ENCODE measurements around the gene SLC30A10.
"Not testable (repeated sequence)": the region's sequence is repeated elsewhere in the genome, so short reads cannot be mapped to it uniquely, and the experiment has no call there.

Gene SLC30A10

GRCh38 chr1:219927956-219928790, at the start of gene SLC30A10:
Gene SLC30A10 (minus strand): TSS chr1:219928557. CDS start chr1:219928440, 117 bp downstream.
- DNase-seq (ENCODE audit: insufficient read length, low spot score) (no peak), FAIRE-seq (no peak)

GRCh38 chr1:219973213-219973612, 44.9 kb upstream of the SLC30A10 start:
- no peak for FAIRE-seq

DNA sequence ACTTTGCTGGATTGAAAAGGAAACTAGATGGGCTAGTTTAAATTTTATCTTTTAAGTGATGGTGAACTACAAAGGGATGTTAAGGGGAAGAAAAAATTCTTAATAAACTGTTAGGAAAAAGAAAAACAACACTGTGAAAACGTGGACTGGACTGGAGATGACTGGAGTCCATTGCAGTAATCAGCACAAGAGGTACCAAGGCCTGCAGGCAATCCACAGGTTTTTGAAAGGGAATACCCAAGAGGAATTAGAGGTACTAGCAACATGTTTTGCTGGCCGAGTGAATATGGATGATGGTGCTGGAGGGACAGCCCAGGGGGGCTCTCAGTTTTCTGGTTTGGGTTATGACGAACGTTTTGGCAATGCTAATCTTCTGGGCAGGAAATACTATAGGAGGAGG, 39.0 kb upstream of the SLC30A10 start:
- DNase-seq (ENCODE audit: insufficient read length, low spot score): no peak
- no peak for FAIRE-seq

More at GRCh38 chr1:219973213-219973612, 44.9 kb upstream of the SLC30A10 start:
- no peak for DNase-seq (ENCODE audit: insufficient read length, low spot score)

DNA sequence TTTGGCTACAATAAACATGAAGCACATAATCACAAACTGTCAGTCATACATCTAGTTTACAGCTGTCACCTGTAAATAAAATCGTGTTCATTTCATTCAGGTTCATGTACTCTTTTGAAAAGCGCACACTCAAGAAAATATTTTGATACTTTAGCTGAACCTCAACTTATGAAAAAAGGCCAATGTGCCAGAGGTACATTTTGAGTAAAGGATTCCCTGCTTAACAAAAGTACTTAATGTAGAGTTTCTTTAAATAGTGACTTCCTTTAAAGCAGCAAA, 37.7 kb upstream of the SLC30A10 start:
- DNase-seq (ENCODE audit: insufficient read length, low spot score): no peak
- FAIRE-seq: no peak

DNA sequence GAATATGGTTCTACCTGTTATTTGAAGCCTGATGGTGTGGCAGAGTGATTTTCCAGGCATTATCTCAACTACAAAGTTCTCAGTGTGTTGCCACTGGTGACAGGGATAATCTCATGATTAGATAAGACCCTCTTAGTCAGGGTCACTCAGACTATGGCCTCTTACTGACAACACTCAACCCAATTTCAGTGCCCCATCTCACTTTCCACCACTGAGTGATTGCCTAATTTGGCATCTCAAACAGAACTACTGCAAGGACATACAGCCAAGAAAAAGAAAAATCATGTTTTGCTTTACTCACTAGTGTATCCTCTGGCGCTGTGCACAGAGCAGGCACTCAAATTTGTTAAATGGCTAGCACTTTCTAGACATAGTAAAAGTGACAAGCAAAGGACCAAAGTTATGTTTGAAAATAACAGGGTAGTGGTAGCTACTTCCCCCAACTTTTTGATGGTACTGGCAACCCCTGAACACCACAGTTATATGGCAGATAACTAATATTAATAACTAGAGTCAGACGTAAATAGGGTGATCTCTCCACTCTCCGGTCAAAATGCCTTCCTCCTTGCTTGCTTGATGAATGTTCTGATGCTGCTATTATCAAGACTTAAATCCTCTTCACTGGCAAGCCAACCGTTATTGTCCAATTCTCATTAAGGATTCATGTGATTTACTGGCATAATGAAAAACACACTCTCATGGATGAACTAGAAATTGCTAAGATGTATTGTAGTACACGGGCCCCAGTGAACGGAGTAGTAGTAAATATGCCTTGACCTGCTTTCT, 37.1 kb upstream of the SLC30A10 start:
- FAIRE-seq: no peak

DNA sequence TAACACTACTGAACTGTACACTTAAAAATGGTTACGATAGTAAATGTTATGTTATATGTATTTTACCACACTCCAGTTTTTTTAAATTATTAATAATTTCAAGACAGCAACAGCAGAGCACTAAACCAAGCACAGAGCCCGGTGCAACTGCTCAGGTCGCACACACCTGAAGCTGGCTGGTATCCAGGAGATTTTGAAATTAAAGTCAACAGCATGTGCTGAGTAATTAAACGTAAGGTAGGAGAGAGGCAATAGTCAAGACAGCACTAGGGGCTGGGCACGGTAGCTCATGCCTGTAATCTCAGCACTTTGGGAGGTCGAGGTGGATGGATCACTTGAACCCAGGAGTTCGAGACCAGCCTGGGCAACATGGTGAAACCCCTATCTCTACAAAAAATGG, 35.1 kb upstream of the SLC30A10 start:
- DNase-seq (ENCODE audit: insufficient read length, low spot score): no peak
- FAIRE-seq: no peak

More for the DNA sequence above, 37.1 kb upstream of the SLC30A10 start:
- DNase-seq (ENCODE audit: insufficient read length, low spot score): no peak

GRCh38 chr1:219961684-219962083, 33.3 kb upstream of the SLC30A10 start:
- FAIRE-seq (no peak), DNase-seq (ENCODE audit: insufficient read length, low spot score) (no peak)

DNA sequence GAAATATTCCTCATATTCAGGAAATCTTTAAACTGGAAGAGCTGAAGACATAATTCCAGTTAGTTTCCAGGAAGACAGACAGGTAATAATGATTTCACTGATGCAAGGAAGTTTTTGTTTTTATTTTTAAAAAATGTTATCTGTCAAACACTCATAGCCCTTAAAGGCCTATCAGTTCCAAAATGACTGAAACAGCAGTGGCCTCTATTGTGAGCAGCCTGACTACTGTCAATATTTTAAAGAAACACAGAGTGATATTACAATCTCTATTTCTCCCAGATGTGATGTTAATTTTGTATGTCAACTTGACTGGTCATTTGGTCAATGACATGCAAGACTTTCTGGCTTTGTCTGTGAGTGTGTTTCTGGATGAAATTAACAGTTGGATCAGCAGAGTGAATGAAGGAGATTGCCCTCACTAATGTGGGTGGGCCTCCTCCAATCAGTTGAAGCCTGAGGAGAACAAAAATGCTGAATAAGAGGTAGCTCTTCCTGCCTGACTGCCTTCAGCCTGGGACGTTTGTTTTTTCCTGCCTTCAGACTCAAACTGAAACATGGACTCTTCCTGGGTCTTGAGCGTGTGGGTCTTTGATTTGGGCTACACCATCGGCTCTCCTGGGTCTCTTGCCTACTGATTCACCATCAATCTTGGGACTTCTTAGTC, 31.3 kb upstream of the SLC30A10 start:
- no peak for FAIRE-seq
- DNase-seq (ENCODE audit: insufficient read length, low spot score): no peak

DNA sequence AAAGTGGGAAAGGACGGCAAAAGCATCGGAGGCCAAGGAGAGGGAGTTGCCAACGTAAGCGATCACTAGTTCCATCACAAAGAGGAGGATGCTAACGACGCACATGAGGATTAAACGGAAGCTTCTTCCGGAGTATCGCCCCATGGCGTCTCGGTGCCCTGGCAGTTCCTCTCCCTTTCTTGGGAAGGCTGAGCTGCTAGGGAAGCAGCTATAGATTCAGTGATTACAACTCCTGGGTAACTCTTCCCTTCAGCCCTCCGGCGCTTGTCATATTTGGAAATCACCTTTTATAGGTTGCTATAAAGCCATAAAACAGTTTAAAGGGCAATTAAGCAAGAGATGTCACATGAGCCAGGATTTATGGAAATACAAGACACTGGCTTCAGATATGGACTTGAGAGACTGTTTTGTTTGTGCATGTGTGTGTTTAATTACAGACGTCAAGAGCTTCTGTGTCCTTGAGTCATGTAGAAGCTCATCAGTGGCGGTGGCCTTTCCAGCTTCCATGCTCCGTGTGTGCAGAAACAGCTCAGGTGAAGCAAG, 30.6 kb upstream of the SLC30A10 start:
- DNase-seq (ENCODE audit: insufficient read length, low spot score) (no peak), FAIRE-seq (no peak)

GRCh38 chr1:219954736-219955421, 26.5 kb upstream of the SLC30A10 start:
- DNase-seq (ENCODE audit: insufficient read length, low spot score) (no peak), FAIRE-seq (no peak)

GRCh38 chr1:219954052-219954451, 25.7 kb upstream of the SLC30A10 start:
- no peak for FAIRE-seq
- no peak for DNase-seq (ENCODE audit: insufficient read length, low spot score)

- no peak for FAIRE-seq
- DNase-seq (ENCODE audit: insufficient read length, low spot score): no peak
These were observed 24.0 kb upstream of the SLC30A10 start for GRCh38 chr1:219952361-219952760.

GRCh38 chr1:219949227-219949626, 20.9 kb upstream of the SLC30A10 start:
- not testable (repeated sequence) for FAIRE-seq; DNase-seq (ENCODE audit: insufficient read length, low spot score)

GRCh38 chr1:219948766-219949165, 20.4 kb upstream of the SLC30A10 start:
- not testable (repeated sequence) for FAIRE-seq

GRCh38 chr1:219945795-219946194, 17.4 kb upstream of the SLC30A10 start:
- FAIRE-seq (no peak), DNase-seq (ENCODE audit: insufficient read length, low spot score) (no peak)

More at GRCh38 chr1:219948766-219949165, 20.4 kb upstream of the SLC30A10 start:
- not testable (repeated sequence) for DNase-seq (ENCODE audit: insufficient read length, low spot score)

GRCh38 chr1:219941179-219942118, 13.1 kb upstream of the SLC30A10 start:
- FAIRE-seq: no peak

GRCh38 chr1:219940707-219941106, 12.3 kb upstream of the SLC30A10 start:
- DNase-seq (ENCODE audit: insufficient read length, low spot score) (no peak), FAIRE-seq (no peak)

More at GRCh38 chr1:219941179-219942118, 13.1 kb upstream of the SLC30A10 start:
- no peak for DNase-seq (ENCODE audit: insufficient read length, low spot score)

- FAIRE-seq (no peak), DNase-seq (ENCODE audit: insufficient read length, low spot score) (no peak)
These were observed 10.3 kb upstream of the SLC30A10 start for GRCh38 chr1:219938706-219939105.

GRCh38 chr1:219933763-219934162, 5.4 kb upstream of the SLC30A10 start:
- not testable (repeated sequence) for FAIRE-seq; DNase-seq (ENCODE audit: insufficient read length, low spot score)

Data from GM19239 (cell line).